ENCODE measurements around the gene CACNA1C. TPM values are rescaled to one million over a fixed set of nuclear protein-coding genes. Genes with fewer than 3 reads are reported as not detected.

The CACNA1C gene
- total RNA-seq, 1 experiment from 2014 or later = 1.1 TPM

DNA sequence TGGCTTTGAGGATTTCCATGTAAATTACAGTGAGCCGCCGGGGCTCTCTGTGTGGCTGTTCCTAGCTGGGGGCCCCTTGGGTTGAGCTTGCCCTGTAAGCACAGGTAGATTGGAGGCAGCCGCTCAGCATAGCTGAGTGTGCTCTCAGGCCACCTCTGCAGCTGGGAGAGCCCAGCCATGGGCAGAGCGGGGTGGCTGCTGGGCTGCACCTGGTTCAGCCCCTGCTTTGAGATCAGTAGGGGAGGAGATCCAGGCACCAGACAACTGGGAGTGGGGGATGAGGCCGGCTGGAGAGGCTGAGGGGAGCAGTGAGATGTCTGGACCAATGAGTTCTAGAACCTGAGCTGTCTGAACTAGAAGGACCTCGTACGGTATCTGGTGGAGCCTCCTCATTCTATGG, 44.8 kb downstream of the CACNA1C start:
- Mint-ChIP-seq H3K4me3 (no peak overlapping the region), H3K36me3 (ENCODE audit: insufficient read depth in 1 of 3, low read depth in 3 of 3) (no peaks in the 10 kb centered on the region), H3K4me1 (peaks cover 7 to 19% of the 10 kb centered on the region in 2 experiments), H3K27ac (peak overlapping the region in 1 of 3 experiments; percentile 42; a peak in 3 of 7 replicates), H3K9me3 (peaks cover 0 to under 1% of the 10 kb centered on the region in 2 experiments; a peak in 1 of 5 replicates), H3K27me3 (ENCODE audit: low read depth) (no peaks in the 10 kb centered on the region)
- Histone ChIP-seq H3K27ac (ENCODE audit: insufficient read length, low read depth, low read length) (no peak overlapping the region), H4K91ac (ENCODE audit: insufficient read length, low read depth, low read length) (no peak overlapping the region), H3K4ac (ENCODE audit: low read depth, low read length) (no peak overlapping the region), H3T11ph (ENCODE audit: low read length) (no peak overlapping the region), H4K20me1 (ENCODE audit: control insufficient read depth, insufficient read depth, insufficient read length) (no peaks in the 10 kb centered on the region), H3K4me2 (ENCODE audit: insufficient read depth, insufficient read length, low read length) (no peak overlapping the region), H3K79me2 (ENCODE audit: insufficient read depth, low read length) (no peaks in the 10 kb centered on the region; the same call in 1 of the 2 replicates), H3K56ac (ENCODE audit: insufficient read length, low read depth, low read length) (no peak overlapping the region), H4K5ac (ENCODE audit: insufficient read length, low read depth, low read length) (no peak overlapping the region), H3K23me2 (ENCODE audit: insufficient read length, low read depth, low read length, poor library complexity, severe bottlenecking) (no peaks in the 10 kb centered on the region), H3K4me1 (ENCODE audit: insufficient read depth, low read length) (peaks cover 3% of the 10 kb centered on the region), H3K27me3 (ENCODE audit: insufficient read depth, low read length) (no peaks in the 10 kb centered on the region), H3K14ac (ENCODE audit: insufficient read depth, low read length) (no peak overlapping the region), H2AFZ (ENCODE audit: low read length) (no peak overlapping the region), H2BK20ac (ENCODE audit: low read depth, low read length, poor library complexity, severe bottlenecking) (no peak overlapping the region), H3K9me3 (ENCODE audit: control insufficient read depth, low read depth, low read length) (no peaks in the 10 kb centered on the region), H2BK120ac (ENCODE audit: low read depth, low read length, poor library complexity, severe bottlenecking) (no peak overlapping the region), H2BK15ac (ENCODE audit: low read depth, low read length) (no peak overlapping the region), H3K23ac (ENCODE audit: insufficient read length, low read depth, low read length) (no peak overlapping the region), H3K9ac (ENCODE audit: extremely low read depth, insufficient read length, low read length) (no peak overlapping the region), H3K79me1 (ENCODE audit: insufficient read depth, low read depth, low read length, poor library complexity, severe bottlenecking) (no peaks in the 10 kb centered on the region), H2BK12ac (ENCODE audit: insufficient read length, low read depth, low read length) (no peak overlapping the region), H2AK5ac (ENCODE audit: insufficient read length, low read length) (no peak overlapping the region), H4K8ac (replicated peaks; ENCODE audit: insufficient read length, low read depth, low read length) (no peak overlapping the region), H2BK5ac (ENCODE audit: insufficient read length, low read length) (no peak overlapping the region), H3K18ac (ENCODE audit: insufficient read length, low read depth, low read length) (no peak overlapping the region)
- no peak for TF ChIP-seq CTCF (conservative IDR thresholded peaks at IDR 0.05)
- no peak for DNase-seq
- no CpG with 5 or more reads among the region's 7 CpGs for WGBS (ENCODE audit: extremely low coverage, insufficient read length, low lambda C conversion rate)

Data from H9 (cell line).